ENCODE results near the gene MEOX1.
"Not testable (repeated sequence)": the region's sequence is repeated elsewhere in the genome, so short reads cannot be mapped to it uniquely, and the experiment has no call there.

MEOX1 gene

DNA sequence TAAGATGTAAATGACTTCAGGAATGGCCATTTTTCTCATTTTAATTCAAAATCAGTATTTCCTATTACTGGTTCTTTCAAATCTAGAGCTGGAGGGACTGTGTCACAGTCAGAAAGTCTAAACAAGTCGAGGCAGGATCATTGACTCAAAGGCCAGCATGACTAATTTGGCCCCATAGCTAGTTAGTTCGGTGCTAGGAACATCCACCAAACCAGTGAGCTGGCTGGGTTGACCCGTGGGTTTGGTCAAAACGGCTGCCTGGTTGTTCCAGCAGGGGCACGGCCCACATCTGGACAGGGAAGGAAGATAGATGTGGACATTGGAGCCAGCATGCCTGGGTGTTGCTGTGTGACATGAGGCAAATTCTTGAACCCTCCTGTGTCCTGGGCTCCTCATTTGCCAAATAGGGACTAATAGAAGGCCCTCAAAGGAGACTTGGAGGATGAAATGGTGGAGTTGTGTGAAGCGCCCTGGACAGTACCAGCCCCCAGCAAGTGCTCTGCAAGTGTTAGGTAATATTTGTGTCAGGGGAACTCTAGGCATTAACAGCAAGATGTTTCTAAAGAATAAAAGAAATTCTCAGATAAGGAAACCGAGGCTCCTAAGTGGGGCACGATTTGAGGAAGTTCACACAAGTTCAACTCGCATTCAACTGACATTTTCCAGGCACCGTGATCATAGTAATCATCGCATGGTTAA is 46.2 kb downstream of the MEOX1 start:
- no peak for DNase-seq

DNA sequence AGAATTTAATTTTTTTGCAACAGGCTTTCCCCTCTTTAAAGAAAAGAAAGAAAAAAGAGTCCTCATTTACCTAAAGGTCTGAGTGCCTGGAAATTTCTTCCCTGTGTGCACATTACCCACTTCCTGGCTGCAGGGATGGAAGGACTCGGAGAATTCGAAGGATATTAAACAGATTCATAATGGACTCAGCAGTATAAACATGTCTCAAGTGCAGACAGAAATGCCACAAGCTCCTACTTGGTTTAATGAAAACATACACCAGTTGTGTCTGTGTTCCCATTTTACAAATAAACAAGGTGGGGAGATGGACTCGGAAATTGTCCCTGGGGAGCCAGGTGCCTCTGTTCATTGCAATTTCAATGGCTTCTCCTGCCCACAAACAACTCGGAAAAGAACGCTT is 47.2 kb downstream of the MEOX1 start:
- DNase-seq, result no peak

DNA sequence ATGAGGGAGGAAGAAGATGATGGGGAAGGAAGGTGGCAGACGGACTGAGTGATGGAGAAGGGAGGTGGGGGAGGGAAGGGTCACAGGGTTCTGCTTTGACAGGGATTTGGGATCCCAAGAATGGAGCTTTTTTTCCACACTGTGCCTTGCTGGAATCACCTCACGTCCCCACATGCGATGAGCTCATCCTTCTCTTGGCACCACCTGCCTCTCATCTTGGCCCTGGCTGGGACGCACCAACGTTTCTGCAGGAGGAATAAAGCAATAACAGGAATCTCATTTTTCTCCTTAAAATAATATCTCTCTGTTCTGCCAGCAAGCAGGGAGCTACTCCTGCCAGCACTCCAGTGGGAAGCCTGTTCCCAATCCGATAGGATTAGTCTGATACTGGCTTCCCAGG is 47.8 kb downstream of the MEOX1 start:
- no peak for DNase-seq

DNA sequence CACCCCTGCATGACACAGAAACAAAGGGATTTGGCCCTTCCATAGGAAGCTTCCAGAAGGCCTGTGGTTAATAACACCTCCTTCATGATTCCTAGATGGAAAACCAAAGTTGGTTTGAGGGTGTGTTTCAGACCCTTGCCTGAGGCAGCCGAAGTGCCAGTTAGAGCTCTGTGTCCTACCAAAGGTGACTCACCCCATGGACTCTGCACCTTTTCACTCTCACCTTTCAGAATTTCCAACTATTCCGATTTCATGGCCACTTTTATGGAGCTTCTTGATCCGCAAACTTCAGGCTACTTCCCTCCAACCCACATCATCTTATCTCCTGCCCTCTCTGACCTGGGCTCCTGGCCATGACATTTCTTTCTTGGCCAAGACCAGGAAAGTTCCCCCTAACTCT is 49.2 kb downstream of the MEOX1 start:
- no peak for DNase-seq

DNA sequence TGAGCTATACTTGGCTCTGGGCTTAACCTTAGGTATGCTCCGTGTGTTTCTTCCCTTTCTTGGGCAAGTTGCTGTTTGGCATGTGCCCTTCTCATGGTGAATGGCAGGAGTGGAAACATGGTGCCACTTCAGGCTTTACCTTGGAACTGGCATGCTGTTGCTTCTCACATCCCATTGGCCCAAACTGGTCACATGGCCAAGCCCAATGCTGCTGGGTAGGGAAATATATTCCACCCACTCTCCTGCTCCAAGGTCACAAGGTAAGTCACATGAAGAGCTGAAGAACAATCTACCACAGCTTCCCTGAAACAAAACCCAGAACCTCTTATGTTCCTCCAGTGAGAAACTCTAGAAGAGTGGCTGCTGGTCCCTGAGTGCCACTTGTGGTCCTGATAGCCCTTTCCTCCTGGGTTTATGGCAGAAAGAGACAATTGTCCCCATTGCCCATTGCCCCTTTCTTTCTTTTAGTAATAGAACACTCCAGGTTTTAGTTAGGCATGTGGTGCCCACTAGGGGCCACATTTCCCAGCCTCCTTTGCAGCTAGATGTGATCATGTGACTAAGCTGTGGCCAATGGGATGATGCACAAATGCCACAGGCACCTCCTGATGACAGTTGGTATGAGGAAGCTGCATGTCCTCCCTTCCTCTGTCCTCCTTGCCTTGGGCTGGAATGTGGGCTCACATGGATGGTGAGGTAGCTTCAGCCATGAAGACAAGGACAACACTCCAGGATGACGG is 50.3 kb downstream of the MEOX1 start:
- no peak for DNase-seq

DNA sequence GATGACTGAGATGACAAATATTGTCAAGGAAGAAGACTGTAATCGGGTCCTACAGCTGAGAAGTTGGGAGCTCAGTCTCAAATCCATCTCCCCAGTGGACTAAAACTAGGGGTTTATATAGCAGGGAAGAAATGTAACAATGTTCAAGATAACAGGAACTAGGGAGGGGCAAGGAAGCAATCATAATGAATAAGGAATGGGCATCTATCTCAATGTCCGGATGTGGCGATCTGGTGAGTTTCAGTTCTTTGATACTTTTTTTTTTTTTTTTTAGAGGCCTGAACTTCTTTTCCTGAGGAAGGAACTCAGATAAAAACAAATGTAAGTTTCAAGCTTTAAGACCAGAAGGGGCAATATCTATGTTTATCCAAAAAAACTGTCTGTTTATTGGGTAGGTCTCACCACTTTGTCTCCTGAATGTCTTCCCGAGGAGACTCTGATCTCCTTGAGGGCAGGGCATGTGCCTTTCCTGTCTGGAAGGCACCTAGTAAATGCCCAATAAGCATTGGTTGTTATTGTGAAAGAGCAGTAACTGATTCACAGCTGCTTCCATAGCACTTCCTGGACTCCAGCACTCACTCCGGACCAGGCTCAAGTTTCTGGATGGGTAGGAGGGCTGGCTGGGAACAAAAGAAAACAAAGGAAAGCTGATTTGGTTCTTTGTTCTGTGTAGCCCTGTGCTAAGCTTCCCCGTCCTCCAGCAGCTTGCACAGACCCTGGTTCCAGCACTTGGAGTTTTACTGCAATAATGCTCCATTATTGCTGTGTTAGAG is 51.9 kb downstream of the MEOX1 start:
- DNase-seq, result no peak

DNA sequence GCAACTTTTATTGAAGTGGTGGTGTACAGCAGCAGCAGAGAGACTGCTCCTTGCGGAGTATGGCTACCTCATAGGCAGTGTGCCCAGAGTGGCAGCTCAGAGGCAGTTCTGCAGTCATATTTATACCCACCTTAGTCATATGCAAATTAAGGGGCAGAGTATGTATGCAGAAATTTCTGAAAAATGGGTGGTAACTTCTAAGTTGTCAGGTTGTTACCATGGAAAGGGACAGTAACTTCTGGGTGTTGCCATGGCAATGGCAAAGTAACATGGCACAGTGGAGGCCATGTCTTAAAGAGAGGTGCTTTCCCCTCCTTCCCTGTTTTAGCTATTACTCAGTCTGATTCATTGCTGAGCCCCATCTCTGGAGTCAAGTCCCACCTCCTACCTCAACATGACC is 53.4 kb downstream of the MEOX1 start:
- no peak for DNase-seq

DNA sequence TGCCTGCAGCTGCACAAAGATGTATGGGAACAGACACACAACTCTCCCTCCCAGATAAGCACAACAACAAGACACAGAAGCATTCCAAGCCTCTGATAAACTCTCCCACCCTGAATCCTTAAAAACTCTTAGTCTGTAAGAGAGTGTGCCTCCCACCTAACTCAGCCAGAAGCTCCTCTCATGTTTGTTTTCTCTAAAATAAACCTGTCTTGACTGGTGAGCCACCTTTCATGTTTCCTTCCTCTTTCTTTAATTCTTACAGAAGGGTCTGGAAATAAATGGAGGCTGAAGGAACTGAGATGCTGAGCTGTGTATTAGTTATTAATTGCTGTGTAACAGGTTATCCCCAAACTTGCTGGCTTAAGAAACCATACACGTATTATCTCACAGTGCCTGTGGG is 57.2 kb downstream of the MEOX1 start:
- no peak for DNase-seq

DNA sequence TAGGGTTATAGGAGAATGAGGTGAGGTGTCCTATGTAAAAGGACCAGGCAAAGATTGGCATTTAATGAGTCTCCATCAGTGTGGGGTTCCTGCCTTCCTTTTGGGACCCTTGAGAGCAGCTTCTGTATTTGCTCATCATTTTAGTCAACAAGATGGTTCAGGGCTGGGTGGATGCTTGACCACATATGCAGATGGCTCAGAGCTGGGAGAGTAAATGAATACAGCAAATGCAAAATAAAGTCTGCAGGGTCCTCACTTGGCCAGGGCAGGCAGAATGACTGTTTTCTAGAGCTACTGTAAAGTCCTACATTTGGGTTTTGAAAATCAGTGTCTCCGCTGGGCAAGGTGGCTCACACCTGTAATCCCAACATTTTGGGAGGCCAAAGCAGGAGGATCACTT is 58.4 kb downstream of the MEOX1 start:
- DNase-seq, result peak in 1 of 2 experiments; percentile 18

DNA sequence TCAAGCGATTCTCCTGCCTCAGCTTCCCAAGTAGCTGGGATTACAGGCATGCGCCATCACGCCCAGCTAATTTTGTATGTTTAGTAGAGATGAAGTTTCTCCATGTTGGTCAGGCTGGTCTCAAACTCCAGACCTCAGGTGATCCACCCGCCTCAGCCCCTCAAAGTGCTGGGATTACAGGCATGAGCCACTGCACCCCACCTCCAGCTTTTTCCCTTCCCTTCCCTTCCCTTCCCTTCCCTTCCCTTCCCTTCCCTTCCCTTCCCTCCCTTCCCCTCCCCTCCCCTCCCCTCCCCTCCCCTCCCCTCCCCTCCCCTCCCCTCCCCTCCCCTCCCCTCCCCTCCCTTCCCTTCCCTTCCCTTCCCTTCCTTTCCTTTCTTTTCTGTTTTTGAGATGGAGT is 59.2 kb downstream of the MEOX1 start:
- DNase-seq, result not testable (repeated sequence)

DNA sequence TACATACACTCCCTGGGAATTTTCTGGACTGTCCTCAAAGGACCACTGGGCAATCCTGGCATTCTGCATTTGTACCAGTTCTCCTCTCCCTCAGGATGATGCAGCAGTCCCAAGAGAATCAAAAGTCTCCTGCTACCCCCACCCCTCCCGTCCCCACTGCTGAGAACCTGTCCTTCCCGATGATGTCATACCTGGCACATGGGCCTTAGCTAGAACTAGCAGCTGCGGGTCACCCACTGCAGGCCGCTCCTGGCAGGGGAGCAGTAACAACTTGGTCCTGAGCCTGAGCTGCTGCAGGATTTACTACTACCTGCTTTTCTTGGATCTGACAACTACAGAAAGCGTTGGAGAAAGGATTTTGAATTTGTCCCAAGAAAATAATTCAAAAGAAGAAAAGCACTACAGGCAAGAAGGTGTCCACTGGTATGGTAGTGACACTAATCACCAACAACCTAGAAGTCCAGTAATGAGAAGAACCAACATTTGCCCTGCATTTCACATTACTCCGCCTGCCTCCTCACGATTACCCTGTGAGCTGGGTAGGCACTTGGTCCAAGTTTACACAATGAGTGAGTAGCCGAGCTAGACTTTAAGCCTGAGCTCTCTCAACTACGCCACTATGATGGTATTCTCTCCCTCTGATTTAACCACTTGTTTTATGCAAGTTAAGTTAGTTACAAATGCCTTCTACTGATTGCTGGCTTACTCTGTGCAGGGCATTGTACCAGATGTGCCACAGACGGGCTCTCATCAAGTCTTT is 60.3 kb downstream of the MEOX1 start:
- DNase-seq, result no peak

DNA sequence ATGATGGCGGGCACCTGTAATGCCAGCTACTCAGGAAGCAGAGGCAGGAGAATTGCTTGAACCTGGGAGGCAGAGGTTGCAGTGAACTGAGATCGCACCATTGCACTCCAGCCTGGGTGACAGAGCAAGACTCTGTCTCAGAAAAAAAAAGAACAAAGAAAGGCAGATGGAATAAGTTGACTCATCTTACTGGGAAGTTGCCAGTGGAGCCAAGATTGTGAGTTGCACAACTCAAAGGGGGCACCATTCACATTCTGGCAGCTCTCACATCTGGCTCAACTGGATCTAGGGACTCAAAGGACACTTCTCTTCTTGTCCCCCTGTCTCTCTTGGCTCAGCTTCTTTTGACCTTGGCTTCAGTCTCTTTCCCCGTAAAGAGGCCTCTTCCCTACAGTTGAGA is 61.9 kb downstream of the MEOX1 start:
- no peak for DNase-seq

DNA sequence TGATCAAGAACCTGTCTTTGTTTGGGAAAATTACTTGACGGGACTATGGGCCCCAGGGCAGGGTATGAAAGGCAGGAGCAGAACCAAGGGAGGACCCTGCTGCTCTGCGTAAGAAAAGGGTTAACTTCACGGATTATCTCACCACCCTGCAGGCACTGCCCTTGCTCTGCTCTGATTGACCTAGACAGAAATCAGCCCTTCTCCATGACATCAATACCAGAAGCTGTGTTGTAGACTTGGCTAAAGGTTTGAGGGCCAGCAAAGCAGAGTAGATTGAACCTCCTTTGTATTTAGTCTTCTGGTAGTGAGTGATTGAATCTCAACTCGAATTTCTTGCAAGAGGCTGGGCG is 62.7 kb downstream of the MEOX1 start:
- no peak for DNase-seq

DNA sequence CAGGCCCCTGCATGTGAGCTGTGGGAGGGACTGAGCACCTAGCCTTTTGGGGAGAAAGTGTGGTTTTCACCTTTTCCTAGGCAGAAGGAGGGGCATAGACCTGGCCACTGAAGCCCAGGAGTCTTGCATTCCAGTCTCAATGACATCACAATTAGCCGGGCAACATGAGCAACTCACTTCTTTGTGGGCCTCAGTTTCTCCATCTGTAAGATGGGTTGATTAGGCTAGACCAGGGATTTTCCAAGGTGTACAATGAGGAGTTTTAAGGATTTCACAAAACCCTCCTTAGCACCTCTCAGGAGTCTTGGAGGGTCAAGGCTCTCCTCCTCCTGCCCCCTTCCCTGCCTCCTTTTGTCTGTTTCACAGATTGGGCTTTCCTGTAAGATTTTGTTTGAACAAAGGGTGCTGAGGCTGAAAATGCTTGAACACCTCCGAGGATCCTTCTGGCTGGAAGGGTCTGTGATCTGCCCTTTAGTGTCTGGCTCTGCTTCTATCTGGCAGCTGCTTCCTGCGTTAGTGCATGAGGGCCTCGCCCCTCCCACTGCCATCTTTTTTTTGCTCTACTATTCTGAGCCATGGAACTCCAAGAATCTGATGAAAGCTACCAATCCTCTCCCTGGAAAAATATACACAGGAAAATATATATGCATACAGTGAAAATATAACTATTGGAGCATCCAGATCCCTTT is 63.2 kb downstream of the MEOX1 start:
- no peak for DNase-seq

DNA sequence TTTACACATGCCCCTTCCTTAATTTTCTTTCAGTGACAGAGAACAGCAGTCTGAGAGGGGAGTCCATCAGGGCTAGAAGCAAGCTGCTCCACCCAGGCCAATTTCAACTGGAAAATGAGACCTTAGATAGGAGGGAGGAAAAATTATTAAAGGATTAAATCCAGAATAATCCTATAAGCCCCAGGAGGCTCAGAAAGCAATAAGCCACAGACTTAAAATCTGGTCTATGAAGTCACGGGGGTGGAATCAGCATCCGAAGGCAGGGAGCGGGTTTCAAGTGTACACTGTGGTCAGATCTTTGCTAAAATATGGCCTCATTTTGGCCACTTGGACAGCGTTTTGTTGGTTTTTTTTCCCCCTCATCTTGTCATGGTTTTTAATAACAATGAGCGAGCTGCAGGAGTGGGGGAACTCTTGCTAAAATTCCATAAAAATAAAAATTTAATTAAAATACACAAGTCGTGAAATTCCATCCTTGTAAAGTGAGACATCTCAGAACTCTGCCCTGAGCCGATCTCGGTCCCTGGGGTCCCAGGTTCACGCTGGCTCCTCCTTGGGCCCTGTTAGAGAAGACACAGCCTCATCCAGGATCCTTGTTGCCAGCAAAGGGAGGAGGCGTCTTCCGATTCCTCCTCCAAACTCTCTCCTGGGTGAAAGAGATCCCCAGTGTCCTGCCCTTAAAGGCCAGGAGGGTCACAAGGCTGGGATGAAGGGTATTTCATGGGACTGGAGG is 63.9 kb downstream of the MEOX1 start:
- no peak for DNase-seq

DNA sequence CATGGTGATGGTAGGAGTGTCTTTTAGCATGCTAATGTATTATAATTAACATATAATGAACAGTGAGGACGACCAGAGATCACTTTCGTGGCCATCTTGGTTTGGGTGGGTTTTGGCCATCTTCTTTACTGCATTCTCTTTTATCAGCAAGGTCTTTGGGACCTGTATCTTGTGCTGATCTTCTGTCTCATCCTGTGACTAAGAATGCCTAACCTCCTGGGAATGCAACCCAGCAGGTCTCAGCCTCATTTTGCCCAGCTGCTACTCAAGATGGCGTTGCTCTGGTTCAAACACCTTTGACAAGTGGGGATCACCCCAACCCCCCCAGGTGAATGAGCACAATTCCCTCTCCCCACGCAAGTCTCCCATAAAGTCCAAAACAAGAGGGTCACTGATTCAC is 66.3 kb downstream of the MEOX1 start:
- no peak for DNase-seq

DNA sequence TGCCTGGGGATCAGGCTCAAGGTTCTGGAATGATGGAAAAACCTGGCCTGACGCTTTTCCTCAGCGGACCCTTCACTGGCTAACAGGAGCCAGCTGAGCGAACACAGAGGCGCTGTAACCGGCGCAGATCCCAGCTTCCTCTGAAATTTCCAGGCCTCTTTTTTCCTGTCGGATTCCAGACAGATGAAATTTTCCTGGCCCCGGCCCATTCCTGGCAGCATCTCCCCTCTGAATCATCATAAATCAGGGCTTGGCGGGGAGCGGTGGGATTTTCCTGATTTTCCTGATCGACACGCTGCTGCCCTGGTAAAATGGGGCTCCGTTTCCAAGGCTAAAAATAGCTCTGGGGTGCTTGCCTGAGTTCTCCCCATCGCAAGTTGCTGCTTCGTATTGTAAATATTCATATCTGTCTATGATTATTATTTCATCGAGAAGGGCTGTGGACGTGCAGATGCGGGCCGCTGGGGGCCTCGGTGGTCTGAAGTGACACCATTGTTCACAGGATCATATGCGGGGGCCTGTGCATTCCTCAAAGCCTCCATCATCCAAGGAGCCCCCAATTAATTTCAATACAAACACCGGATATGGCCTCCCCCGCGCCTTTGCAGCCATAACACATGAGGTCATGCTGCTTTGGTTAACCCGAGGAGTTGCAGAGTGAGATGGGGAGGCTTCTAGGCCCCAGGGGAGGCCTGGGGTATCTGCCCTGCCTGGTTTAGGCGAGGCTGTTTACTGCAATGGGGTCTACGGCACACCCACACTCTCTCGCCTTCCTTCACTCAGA is 69.8 kb downstream of the MEOX1 start:
- no peak for DNase-seq

DNA sequence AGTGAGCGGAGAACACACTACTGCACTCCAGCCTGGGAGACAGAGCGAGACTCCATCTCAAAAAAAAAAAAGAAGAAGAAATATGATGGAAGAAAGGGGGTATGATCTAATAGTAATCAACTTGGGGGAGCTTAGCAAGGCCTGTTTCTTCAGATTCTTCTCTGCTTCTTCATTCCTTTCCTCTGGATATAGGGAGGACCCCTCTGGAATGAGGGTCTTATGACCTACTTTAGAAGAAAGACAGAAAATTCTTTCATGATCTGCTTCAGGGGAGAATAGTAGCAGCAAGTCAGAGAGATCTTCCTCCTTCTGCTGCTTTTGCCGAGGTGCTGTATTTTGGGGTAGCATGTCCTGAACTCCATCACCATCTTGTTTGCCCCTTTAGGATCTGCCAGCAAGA is 70.7 kb downstream of the MEOX1 start:
- DNase-seq, result no peak
